ENCODE data around the gene SCYGR4. TPM values are rescaled to one million over a fixed set of nuclear protein-coding genes. Genes with fewer than 3 reads are reported as not detected.

The SCYGR4 gene
- polyA plus RNA-seq (2011; rRNA removed): not detected in 2 replicates
- not detected in 2 replicates for polyA minus RNA-seq (2011; rRNA and poly(A)+ RNA removed)

GRCh38 chr2:227617316-227618230, at the start of gene SCYGR4:
Gene SCYGR4, plus strand, starts transcription at chr2:227617498. Its CDS starts 0 bp downstream, at chr2:227617498.
- DNase-seq (ENCODE audit: low read depth, low spot score): no peak
- Histone ChIP-seq H3K27me3 (ENCODE audit: control insufficient read depth, insufficient read depth, low read length) (no peaks in the 10 kb centered on the region), H3K4me3 (ENCODE audit: low read depth, low read length) (no peak within 1 kb of the TSS), H3K27ac (ENCODE audit: low read depth, low read length) (no peak within 1 kb of the TSS), H3K9me3 (ENCODE audit: control insufficient read depth, insufficient read depth, low read length) (peaks cover 2% of the 10 kb centered on the region)
- ChIA-PET POLR2A (no interaction called here), CTCF (no interaction called here)
- TF ChIP-seq CTCF (IDR thresholded peaks at IDR 0.05; ENCODE audit: low read depth, low read length): no peak

GRCh38 chr2:227568852-227569169, 48.5 kb upstream of the SCYGR4 start:
- no peak for TF ChIP-seq CTCF (IDR thresholded peaks at IDR 0.05; ENCODE audit: low read depth, low read length)
- Histone ChIP-seq H3K27ac (ENCODE audit: low read depth, low read length) (no peak overlapping the region), H3K4me3 (ENCODE audit: low read depth, low read length) (no peak overlapping the region), H3K9me3 (ENCODE audit: control insufficient read depth, insufficient read depth, low read length) (no peaks in the 10 kb centered on the region), H3K27me3 (ENCODE audit: control insufficient read depth, insufficient read depth, low read length) (no peaks in the 10 kb centered on the region)
- CTCF ChIA-PET: no interaction called here
- DNase-seq (ENCODE audit: low read depth, low spot score): no peak
- POLR2A ChIA-PET: no interaction called here

GRCh38 chr2:227570615-227571014, 46.7 kb upstream of the SCYGR4 start:
- no peak for TF ChIP-seq CTCF (IDR thresholded peaks at IDR 0.05; ENCODE audit: low read depth, low read length)
- Histone ChIP-seq H3K27ac (ENCODE audit: low read depth, low read length) (no peak overlapping the region), H3K27me3 (ENCODE audit: control insufficient read depth, insufficient read depth, low read length) (no peaks in the 10 kb centered on the region), H3K4me3 (ENCODE audit: low read depth, low read length) (no peak overlapping the region), H3K9me3 (ENCODE audit: control insufficient read depth, insufficient read depth, low read length) (no peaks in the 10 kb centered on the region)
- CTCF ChIA-PET: interaction anchor here (0.9 kb wide), 1 partner anchor 165 kb away, joined by 3 read pairs; no protein-coding TSS in a partner anchor
- DNase-seq (ENCODE audit: low read depth, low spot score): no peak
- POLR2A ChIA-PET: no interaction called here

GRCh38 chr2:227576110-227576509, 41.2 kb upstream of the SCYGR4 start:
- no peak overlapping the region for H3K4me3 ChIP-seq (ENCODE audit: low read depth, low read length)
- H3K9me3 ChIP-seq (ENCODE audit: control insufficient read depth, insufficient read depth, low read length): no peaks in the 10 kb centered on the region
- no peak for TF ChIP-seq CTCF (IDR thresholded peaks at IDR 0.05; ENCODE audit: low read depth, low read length)
- CTCF ChIA-PET: no interaction called here
- H3K27ac ChIP-seq (ENCODE audit: low read depth, low read length): no peak overlapping the region
- no peak for DNase-seq (ENCODE audit: low read depth, low spot score)
- no peaks in the 10 kb centered on the region for H3K27me3 ChIP-seq (ENCODE audit: control insufficient read depth, insufficient read depth, low read length)
- POLR2A ChIA-PET: interaction anchor here (0.6 kb wide), 1 partner anchor 24 kb away, joined by 4 read pairs; no protein-coding TSS in a partner anchor

GRCh38 chr2:227576812-227577211, 40.5 kb upstream of the SCYGR4 start:
- H3K4me3 ChIP-seq (ENCODE audit: low read depth, low read length): no peak overlapping the region
- ChIA-PET CTCF (no interaction called here), POLR2A (no interaction called here)
- no peaks in the 10 kb centered on the region for H3K9me3 ChIP-seq (ENCODE audit: control insufficient read depth, insufficient read depth, low read length)
- no peak for DNase-seq (ENCODE audit: low read depth, low spot score)
- H3K27me3 ChIP-seq (ENCODE audit: control insufficient read depth, insufficient read depth, low read length): no peaks in the 10 kb centered on the region
- TF ChIP-seq CTCF (IDR thresholded peaks at IDR 0.05; ENCODE audit: low read depth, low read length): no peak
- H3K27ac ChIP-seq (ENCODE audit: low read depth, low read length): no peak overlapping the region
